Prostate gland (tissue), 2 donors: ENCODE measurements around the gene CLASP1.

ENCODE experiments used
- POLR2A ChIP-seq: fragments of 450-650 bp; IDR thresholded peaks from one replicate; pipeline ENCODE4 v1.6.1; 2016; ENCODE audit warnings: antibody characterized with exemption, mild to moderate bottlenecking
- POLR2AphosphoS5 ChIP-seq: sonication (generic); formaldehyde crosslinking; IDR thresholded peaks from one replicate; pipeline ENCODE4 v1.6.1; 2017; ENCODE audit warnings: antibody characterized with exemption
- TF ChIP-seq, protein P1 (sequence below), 4 experiments: fragments of 200-600 bp in 2 of 4; fragments of 450-650 bp in 2 of 4; sonication (generic) in 2 of 4; IDR thresholded peaks; 1 replicate in 3 of 4; 2 replicates in 1 of 4; pipeline ENCODE4 v1.5.1; 2016 to 2019; ENCODE audit warnings: antibody characterized with exemption in 4 of 4, mild to moderate bottlenecking in 2 of 4, moderate library complexity in 2 of 4

DNA sequence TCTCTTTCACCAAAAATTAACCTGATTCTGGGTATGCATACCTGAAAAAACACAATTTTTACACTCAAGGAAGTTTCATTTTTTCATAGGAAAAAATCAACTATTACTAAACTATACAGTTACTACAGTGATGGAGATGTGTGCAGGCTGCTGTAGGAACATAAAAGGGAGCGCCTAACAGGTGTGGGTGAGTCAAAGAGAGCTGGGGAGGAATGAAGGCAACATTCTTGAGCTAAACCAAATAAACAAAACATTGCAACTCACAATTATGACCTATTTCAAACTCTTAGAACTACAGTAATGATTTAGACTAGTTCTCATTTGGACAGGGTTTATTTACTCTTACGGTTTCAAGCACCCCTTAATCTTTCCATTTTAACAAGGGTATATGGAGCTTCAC lies 13.4 kb upstream of the CLASP1 start:
- TF ChIP-seq POLR2AphosphoS5 (no peak), POLR2A (no peak)
- TF ChIP-seq, protein P1, sequence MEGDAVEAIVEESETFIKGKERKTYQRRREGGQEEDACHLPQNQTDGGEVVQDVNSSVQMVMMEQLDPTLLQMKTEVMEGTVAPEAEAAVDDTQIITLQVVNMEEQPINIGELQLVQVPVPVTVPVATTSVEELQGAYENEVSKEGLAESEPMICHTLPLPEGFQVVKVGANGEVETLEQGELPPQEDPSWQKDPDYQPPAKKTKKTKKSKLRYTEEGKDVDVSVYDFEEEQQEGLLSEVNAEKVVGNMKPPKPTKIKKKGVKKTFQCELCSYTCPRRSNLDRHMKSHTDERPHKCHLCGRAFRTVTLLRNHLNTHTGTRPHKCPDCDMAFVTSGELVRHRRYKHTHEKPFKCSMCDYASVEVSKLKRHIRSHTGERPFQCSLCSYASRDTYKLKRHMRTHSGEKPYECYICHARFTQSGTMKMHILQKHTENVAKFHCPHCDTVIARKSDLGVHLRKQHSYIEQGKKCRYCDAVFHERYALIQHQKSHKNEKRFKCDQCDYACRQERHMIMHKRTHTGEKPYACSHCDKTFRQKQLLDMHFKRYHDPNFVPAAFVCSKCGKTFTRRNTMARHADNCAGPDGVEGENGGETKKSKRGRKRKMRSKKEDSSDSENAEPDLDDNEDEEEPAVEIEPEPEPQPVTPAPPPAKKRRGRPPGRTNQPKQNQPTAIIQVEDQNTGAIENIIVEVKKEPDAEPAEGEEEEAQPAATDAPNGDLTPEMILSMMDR (IDR thresholded peaks at IDR 0.05), result no peak
